HG03571 (cell line): ENCODE measurements around the gene RPL5.
"Not testable (repeated sequence)": the region's sequence is repeated elsewhere in the genome, so short reads cannot be mapped to it uniquely, and the experiment has no call there.

Experiments used
- ATAC-seq: cut with Tn5 transposase; IDR thresholded peaks from one replicate; pipeline ENCODE4 v1.9.1; 2021; ENCODE audit not compliant: unreplicated experiment

Gene RPL5

DNA sequence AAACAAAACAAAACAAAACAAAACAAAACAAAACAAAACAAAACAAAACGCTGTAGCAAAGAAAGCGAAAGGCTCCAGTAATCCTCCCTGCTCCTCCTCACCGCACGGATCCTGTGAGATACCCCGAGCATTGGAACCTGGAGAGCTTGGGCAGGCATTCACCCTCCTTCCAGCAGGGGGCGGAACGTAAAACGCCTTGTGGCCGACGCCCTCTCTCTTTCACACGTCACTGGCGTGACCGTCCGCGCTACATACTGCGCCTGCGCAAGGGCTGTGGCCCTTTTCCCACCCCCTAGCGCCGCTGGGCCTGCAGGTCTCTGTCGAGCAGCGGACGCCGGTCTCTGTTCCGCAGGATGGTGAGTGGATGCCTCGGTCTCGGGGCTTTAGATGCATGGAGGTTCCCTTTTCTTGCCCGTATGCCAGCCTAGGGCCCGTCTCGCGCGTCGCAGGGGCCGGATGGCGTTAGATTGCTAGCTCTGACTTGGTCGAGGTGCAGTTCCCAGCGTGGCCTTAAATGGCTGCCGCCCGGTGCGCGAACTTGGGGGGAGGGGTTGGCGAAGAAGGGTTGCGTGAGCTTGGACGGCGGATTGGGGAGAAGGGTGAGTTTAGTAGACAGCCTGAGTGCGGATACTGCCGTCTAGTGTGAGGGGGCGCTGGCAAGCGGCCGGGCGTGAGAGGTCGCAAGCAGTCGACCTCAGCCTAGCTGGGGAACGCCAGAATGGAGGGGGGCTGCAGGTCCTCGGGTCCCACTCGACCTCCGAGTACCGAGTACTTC lies at the start of gene RPL5:
Gene RPL5, plus strand, starts transcription at position 279 of the 775 bp plus-strand sequence. Its CDS starts 75 bp downstream, at position 354.
- ATAC-seq = peak; percentile 90

DNA sequence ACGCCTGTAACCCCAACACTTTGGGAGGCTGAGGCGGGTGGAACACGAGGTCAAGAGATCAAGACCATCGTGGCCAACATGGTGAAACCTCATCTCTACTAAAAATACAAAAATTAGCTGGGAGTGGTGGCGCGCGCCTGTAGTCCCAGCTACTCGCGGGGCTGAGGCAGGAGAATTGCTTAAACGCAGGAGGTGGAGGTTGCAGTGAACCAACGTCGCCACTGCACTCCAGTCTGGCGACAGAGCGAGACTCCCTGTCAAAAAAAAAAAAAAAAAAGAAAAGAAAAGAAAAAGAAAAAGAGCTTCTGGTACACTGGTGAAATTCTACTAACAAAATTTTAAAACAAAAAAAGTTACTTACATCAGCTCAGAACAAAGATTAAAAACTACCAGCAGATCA lies 48.3 kb upstream of the RPL5 start:
- not testable (repeated sequence) for ATAC-seq

DNA sequence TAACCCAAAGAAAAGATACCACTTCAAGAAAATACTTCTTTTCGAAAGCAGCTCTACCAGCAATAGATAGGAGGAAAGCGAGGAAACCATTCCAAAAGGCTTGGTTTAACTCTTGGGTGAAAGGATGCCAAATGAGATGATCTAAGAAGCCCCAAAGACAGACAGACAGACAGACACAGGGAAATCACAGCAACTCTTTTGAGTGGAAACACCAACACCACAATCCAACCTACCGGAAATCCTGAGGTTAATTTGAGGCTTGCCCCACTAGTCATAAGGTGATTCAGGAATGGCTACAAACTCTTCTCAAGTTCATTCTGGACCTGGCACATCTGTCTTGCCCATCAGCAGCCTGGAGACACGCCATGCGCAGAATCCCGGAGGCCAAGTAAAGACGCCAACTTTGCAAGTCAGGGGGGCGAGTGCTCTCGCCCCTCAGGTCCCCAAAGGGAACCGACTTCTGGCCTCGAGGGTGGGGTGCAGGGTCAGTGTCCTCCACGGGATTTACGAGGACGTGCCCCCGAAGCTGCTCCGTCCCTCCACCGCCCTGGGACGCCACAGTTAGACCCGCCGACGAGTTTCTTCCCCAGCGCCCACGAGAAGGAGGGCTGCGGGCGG lies 47.7 kb upstream of the RPL5 start:
- no peak for ATAC-seq

- peak; percentile 97 for ATAC-seq
These were observed 47.0 kb upstream of the RPL5 start, which contains the start of gene EVI5 for GRCh38 chr1:92784639-92785500. Gene EVI5, minus strand, starts transcription at chr1:92785108. Its CDS starts 48,562 bp downstream, at chr1:92736546.

- no peak for ATAC-seq
These were observed 45.5 kb upstream of the RPL5 start for GRCh38 chr1:92786111-92786901.

GRCh38 chr1:92790081-92790480 lies 41.8 kb upstream of the RPL5 start:
- ATAC-seq = no peak

DNA sequence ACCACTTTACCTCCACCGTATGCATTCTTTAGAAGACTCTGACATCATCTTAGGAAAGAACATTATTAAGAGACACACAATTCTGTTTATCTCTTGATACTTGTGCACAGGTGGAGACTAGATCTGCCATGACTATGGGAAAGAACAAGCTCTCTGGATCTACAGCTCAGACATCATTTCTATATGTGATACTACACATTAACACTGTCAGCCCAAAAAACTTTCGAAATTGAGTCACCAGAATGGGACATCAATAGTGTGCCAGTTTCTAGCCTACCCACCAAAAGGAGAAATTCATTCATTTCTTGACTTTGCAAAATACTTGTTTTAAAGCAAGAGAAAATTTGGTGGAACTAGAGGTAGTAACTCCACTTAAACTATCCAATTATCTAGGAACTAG lies 41.0 kb upstream of the RPL5 start:
- ATAC-seq = no peak

DNA sequence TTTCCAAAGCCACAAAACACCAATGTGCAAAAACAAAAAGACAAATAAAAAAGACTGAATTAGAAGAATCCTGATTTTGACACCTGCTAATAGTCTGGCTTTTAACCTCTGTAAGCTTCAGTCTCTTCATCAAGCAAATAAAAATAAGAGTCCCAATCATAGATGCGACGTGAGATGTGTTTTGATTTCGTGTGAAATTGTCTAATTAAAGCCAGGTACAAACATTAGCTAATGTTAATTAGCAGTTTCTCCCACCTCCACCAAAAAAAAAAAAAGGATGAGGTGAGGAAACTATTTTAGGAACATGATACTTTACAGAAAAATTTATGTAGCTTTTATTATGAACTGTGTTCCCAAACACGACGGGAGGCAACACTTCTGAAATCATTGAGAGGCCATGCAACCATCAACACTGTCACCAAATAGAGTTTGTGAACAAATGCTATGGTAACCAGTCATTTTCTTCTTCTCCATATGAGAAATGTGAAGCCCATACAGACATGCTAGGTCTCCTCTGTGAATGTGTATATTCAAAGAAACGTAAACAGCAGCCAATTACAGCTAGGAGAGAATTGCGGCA lies 40.3 kb upstream of the RPL5 start:
- no peak for ATAC-seq

DNA sequence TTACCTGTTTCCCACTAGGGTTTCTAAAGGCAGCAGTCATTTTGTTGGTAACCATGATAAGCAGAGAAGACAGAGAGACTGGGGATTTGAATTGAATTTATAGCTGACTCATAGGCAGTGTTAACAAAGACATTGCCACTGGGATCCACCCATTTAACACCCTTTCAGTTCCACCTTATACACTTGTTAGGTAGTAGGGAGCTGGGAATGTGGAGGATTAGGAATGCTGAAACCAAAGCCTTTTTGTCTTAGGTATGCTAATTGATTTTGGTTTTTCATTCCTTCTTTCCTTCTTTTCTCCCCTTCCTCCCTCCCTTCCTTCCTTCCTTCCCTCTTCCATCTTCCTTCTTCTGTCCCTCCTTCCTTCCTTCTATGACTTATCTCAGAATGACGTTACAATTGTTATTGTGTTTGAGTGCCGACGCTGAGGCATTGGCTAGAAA lies 39.5 kb upstream of the RPL5 start:
- ATAC-seq = no peak

GRCh38 chr1:92795166-92795565 lies 36.7 kb upstream of the RPL5 start:
- ATAC-seq = no peak

DNA sequence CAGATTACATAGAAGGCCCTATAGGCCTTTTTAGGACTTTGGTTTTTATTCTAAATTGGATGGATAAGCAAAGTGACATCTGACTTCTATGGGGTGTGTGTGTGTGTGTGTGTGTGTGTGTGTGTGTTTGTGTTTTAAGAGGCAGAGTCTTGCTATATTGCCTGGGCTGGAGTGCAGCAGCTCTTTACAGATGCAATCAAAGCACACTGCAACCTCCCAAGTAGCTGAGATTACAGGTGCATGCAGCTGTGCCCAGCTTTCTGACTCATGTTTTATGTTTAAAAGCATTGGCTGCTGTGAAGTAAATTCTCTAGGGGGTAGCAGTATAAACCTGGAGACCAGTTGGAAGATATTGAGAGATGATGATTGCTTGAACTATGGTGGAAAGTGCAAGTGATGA lies 34.5 kb upstream of the RPL5 start:
- no peak for ATAC-seq

- ATAC-seq = no peak
These were observed 33.9 kb upstream of the RPL5 start for GRCh38 chr1:92797961-92798360.

DNA sequence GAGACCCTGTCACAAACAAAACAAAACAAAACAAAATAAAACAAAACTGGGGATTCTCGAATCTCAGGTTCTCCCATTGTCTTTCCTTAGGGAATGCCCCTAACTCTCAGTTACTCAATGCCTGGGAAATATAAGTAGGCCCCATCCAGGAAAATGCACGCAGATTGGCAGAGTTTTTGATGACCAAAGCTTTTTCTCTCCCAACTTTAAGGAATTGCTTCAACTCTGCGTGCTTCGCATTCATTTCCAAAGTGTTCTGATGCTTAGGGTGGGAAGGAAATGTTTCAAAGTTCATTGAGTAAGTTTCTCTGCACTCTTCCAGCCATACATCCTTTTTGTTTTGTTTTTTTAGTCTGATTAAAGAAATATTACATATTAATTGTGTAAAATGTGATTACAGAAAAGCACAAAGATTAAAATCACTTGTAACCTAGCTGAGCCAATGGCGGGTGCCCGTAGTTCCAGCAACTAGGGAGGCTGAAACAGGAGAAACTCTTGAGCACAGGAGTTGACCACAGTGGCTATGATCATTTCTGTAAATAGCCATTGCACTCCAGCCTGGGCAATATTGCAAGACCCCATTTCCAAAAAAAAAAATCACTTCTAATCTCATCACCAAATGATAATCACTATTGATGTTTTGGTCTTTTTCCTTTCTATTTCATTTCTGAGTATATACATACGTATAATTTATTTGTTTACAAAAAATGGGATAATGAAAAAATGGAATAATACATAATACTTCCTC lies 28.5 kb upstream of the RPL5 start:
- ATAC-seq = no peak

DNA sequence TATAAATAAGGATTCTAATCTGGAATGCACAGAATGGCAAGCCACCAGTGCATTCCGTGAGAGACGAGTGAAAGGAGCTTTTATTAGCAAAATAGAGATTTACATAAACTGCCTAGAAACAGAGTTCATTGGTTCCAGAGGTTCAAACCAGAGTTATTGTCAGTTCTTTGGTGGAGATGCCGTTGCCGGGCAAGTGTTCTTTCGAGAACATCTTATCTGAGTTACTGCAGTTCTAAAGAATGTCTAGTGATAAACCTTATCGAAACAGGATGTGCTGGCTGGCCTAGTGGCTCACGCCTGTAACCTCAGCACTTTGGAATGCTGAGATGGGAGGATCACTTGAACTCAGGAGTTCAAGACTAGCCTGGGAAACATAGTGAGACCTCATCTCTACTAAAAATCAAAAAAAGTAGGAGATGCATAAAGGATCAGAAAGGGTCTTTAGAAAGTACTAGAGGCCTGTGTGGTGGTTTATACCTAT lies 27.1 kb upstream of the RPL5 start:
- ATAC-seq = no peak

DNA sequence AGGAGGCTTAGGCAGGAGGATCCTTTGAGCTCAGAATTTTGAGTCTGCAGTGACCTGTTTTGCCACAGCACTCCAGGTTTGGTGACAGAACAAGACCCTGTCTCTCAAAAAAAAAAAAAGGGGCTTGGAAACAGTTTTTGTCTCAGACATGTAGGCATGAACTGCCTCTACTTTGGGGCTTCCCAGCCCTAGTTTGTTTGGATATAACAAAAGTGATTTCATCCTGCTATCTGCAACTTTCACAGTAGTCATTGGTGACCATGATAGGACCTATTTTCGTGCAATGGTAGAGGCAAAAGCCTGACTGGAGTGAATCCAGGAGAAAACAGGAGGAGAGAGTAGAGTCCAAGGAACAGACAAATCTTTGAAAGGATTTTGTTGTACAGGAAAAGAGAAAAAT lies 26.6 kb upstream of the RPL5 start:
- ATAC-seq = no peak

DNA sequence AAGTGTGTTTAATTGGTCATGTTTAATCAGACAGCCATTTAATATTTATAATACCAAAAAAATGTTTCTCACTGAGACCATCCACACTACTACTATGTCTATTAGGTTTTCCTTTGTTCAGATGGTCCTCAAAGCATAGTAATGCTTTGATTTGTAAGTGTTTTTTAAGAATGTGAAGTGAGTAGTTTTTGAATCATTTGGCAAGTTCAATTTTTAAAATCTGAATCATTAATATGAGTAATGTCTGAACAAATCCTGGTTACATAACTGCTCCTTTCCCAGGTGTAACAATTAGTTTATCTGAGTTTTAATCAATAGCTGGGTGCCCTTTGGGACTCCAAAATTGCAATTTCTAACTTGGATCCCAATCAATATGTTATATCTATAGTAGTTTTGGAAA lies 23.5 kb upstream of the RPL5 start:
- no peak for ATAC-seq

- ATAC-seq = no peak
These were observed 15.1 kb upstream of the RPL5 start for GRCh38 chr1:92816732-92817131.

DNA sequence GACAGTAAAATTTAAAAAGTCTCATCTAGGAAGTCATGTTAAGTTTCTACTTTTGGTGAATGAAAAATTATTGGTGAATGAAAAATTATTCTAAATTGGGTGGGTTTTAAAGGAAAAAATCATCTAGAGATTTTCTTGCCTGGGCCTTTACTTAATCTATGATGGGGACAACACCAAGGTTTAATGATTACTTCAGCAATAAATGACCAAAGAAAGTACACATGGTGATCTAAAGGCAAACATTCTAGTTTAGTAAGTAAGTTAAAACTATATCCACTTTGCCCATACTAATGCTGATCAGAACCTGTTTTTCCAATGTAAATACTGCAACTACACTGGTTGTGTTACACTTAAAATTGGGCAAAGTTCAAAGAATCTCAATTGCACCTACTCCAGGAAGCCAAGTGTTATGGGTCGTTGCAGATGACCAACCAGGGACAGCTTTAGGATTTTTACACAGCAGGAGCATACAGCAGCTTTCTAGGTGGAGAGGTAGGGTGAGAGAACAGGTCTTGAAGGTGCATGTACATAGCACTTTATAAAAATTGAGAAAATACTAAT lies 14.6 kb upstream of the RPL5 start:
- ATAC-seq = no peak
